ENCODE data around the gene CYGB.
"Not testable (repeated sequence)": the region's sequence is repeated elsewhere in the genome, so short reads cannot be mapped to it uniquely, and the experiment has no call there.

CYGB gene

DNA sequence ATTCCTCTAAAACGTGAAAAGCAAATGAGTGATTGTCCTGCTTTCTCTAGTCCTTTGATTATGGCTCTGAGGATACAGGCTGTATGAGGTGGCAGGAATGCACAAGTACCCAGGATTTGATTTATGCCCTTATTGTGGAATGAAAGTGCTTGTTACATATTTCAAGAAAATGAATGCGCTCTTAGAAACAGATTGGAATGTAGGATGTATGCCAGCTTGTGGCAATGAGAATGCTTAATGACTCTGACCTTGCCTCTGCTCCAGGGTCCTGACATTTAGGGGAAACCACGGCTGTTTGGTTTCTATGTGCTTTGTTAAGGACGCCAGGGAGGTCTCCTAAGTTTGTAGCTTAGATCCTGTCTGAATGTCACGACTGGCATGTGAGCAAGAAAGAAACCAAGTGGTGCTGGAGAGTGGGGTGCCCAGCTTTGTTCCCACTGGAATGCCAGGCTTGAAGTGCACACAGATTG, 24.3 kb upstream of the CYGB start:
- TF ChIP-seq, protein P1, sequence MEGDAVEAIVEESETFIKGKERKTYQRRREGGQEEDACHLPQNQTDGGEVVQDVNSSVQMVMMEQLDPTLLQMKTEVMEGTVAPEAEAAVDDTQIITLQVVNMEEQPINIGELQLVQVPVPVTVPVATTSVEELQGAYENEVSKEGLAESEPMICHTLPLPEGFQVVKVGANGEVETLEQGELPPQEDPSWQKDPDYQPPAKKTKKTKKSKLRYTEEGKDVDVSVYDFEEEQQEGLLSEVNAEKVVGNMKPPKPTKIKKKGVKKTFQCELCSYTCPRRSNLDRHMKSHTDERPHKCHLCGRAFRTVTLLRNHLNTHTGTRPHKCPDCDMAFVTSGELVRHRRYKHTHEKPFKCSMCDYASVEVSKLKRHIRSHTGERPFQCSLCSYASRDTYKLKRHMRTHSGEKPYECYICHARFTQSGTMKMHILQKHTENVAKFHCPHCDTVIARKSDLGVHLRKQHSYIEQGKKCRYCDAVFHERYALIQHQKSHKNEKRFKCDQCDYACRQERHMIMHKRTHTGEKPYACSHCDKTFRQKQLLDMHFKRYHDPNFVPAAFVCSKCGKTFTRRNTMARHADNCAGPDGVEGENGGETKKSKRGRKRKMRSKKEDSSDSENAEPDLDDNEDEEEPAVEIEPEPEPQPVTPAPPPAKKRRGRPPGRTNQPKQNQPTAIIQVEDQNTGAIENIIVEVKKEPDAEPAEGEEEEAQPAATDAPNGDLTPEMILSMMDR (IDR thresholded peaks at IDR 0.05; ENCODE audit: low read depth, low read length, missing control alignments): no peak
- no peak overlapping the region for H3K4me3 ChIP-seq (ENCODE audit: low read depth, low read length)
- no peak for DNase-seq (ENCODE audit: low read depth)

- TF ChIP-seq, protein P1 (IDR thresholded peaks at IDR 0.05; ENCODE audit: low read depth, low read length, missing control alignments): no peak
- no peak for DNase-seq (ENCODE audit: low read depth)
- H3K4me3 ChIP-seq (ENCODE audit: low read depth, low read length): no peak overlapping the region
Measured at GRCh38 chr17:76561332-76561731, 23.8 kb upstream of the CYGB start.

- TF ChIP-seq, protein P1 (IDR thresholded peaks at IDR 0.05; ENCODE audit: low read depth, low read length, missing control alignments): no peak
- no peak overlapping the region for H3K4me3 ChIP-seq (ENCODE audit: low read depth, low read length)
- no peak for DNase-seq (ENCODE audit: low read depth)
Measured at GRCh38 chr17:76560877-76561221, 23.3 kb upstream of the CYGB start.

DNA sequence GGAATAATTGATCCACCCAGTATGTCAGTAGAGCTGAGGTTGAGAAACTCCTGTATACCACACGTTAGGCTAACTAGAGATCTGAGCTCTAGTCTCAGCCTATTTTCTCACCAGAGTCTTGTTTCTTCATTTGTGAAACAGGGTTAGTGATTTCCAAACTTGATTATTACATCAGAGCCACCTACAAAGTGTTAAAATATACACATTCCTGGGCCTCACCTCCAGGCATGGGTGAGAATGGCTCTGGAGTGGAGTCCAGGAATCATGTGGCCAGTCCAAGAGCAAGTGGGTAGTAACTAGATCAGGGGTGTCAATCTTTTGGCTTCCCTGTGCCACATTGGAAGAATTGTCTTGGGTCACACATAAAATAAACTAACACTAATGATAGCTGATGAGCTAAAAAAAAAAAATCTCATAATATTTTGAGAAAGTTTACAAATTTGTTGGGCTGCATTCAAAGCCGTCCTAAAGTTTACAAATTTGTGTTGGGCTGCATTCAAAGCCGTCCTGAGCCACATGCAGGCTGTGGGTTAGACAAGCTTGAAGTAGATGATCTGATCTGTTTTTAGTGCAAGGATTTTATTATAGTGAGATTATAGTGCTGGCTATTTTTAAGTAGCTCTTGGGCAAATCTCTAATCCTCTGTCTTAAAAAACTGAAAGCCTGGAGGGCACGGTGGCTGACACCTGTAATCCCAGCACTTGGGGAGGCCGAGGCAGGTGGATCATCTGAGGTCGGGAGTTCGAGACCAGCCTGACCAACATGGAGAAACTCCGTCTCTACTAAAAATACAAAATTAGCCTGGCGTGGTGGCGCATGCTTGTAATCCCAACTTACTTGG, 22.7 kb upstream of the CYGB start:
- H3K4me3 ChIP-seq (ENCODE audit: low read depth, low read length): peak overlapping the region; percentile 98; the same call in 1 of the 2 replicates
- TF ChIP-seq, protein P1 (IDR thresholded peaks at IDR 0.05; ENCODE audit: low read depth, low read length, missing control alignments): no peak
- DNase-seq (ENCODE audit: low read depth): no peak

GRCh38 chr17:76559460-76559859, 22.0 kb upstream of the CYGB start:
- not testable (repeated sequence) for DNase-seq (ENCODE audit: low read depth)
- peak overlapping the region; percentile 98 for H3K4me3 ChIP-seq (ENCODE audit: low read depth, low read length)

GRCh38 chr17:76558198-76559095, 20.9 kb upstream of the CYGB start:
- no peak for DNase-seq (ENCODE audit: low read depth)
- TF ChIP-seq, protein P1 (IDR thresholded peaks at IDR 0.05; ENCODE audit: low read depth, low read length, missing control alignments): peak; percentile 42
- H3K4me3 ChIP-seq (ENCODE audit: low read depth, low read length): peak overlapping the region; percentile 98
